ENCODE measurements around the gene SGMS1.

SGMS1 gene

GRCh38 chr10:50531388-50532077 lies 92.2 kb downstream of the SGMS1 start:
- Mint-ChIP-seq H3K9me3 (no peaks in the 10 kb centered on the region), H3K4me1 (no peaks in the 10 kb centered on the region), H3K27ac (no peak overlapping the region), H3K36me3 (ENCODE audit: low read depth) (no peaks in the 10 kb centered on the region), H3K4me3 (no peak overlapping the region), H3K27me3 (ENCODE audit: low read depth) (no peaks in the 10 kb centered on the region)
- TF ChIP-seq, protein P1, sequence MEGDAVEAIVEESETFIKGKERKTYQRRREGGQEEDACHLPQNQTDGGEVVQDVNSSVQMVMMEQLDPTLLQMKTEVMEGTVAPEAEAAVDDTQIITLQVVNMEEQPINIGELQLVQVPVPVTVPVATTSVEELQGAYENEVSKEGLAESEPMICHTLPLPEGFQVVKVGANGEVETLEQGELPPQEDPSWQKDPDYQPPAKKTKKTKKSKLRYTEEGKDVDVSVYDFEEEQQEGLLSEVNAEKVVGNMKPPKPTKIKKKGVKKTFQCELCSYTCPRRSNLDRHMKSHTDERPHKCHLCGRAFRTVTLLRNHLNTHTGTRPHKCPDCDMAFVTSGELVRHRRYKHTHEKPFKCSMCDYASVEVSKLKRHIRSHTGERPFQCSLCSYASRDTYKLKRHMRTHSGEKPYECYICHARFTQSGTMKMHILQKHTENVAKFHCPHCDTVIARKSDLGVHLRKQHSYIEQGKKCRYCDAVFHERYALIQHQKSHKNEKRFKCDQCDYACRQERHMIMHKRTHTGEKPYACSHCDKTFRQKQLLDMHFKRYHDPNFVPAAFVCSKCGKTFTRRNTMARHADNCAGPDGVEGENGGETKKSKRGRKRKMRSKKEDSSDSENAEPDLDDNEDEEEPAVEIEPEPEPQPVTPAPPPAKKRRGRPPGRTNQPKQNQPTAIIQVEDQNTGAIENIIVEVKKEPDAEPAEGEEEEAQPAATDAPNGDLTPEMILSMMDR (IDR thresholded peaks at IDR 0.05; ENCODE audit: unreplicated experiment in 3 of 3), result no peak

- no peak overlapping the region for H3K27ac Mint-ChIP-seq
- no peaks in the 10 kb centered on the region for H3K36me3 Mint-ChIP-seq (ENCODE audit: low read depth)
- TF ChIP-seq, protein P1 (IDR thresholded peaks at IDR 0.05; ENCODE audit: unreplicated experiment in 3 of 3), result no peak
- H3K4me3 Mint-ChIP-seq, result no peak overlapping the region
- H3K9me3 Mint-ChIP-seq, result no peaks in the 10 kb centered on the region
- no peaks in the 10 kb centered on the region for H3K4me1 Mint-ChIP-seq
- H3K27me3 Mint-ChIP-seq (ENCODE audit: low read depth), result no peaks in the 10 kb centered on the region
Observed at GRCh38 chr10:50529660-50530059, 94.1 kb downstream of the SGMS1 start.

DNA sequence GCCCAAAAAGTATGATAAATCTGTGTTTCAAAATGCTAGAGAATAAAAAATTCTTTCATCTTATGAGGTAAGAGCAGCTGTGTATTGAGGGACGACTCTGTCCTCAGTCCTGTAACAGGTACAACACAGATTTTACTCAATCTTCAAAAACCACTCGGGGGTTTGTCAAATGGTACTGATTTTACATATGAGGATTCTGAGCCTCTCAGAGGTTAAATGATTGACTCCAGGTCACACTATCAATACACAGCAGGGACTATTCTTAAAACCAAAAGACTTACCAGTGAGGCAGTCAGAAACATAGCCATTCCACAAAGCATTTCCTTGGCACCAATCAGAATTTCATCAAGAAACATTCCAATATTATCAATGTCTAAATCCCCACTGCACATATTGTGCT lies 95.5 kb downstream of the SGMS1 start:
- TF ChIP-seq, protein P1 (IDR thresholded peaks at IDR 0.05; ENCODE audit: unreplicated experiment in 3 of 3), result no peak
- Mint-ChIP-seq H3K9me3 (no peaks in the 10 kb centered on the region), H3K27ac (no peak overlapping the region), H3K4me1 (no peaks in the 10 kb centered on the region), H3K27me3 (ENCODE audit: low read depth) (no peaks in the 10 kb centered on the region), H3K36me3 (ENCODE audit: low read depth) (no peaks in the 10 kb centered on the region), H3K4me3 (no peak overlapping the region)

GRCh38 chr10:50527442-50528043 lies 96.2 kb downstream of the SGMS1 start:
- Mint-ChIP-seq H3K9me3 (no peaks in the 10 kb centered on the region), H3K36me3 (ENCODE audit: low read depth) (no peaks in the 10 kb centered on the region), H3K4me3 (no peak overlapping the region), H3K27me3 (ENCODE audit: low read depth) (no peaks in the 10 kb centered on the region), H3K27ac (no peak overlapping the region), H3K4me1 (no peaks in the 10 kb centered on the region)
- TF ChIP-seq, protein P1 (IDR thresholded peaks at IDR 0.05; ENCODE audit: unreplicated experiment in 3 of 3), result no peak

GRCh38 chr10:50526185-50526584 lies 97.6 kb downstream of the SGMS1 start:
- no peaks in the 10 kb centered on the region for H3K27me3 Mint-ChIP-seq (ENCODE audit: low read depth)
- H3K4me3 Mint-ChIP-seq, result no peak overlapping the region
- no peak overlapping the region for H3K27ac Mint-ChIP-seq
- H3K36me3 Mint-ChIP-seq (ENCODE audit: low read depth), result no peaks in the 10 kb centered on the region
- no peaks in the 10 kb centered on the region for H3K4me1 Mint-ChIP-seq
- TF ChIP-seq, protein P1 (IDR thresholded peaks at IDR 0.05; ENCODE audit: unreplicated experiment in 3 of 3), result no peak
- no peaks in the 10 kb centered on the region for H3K9me3 Mint-ChIP-seq

- TF ChIP-seq, protein P1 (IDR thresholded peaks at IDR 0.05; ENCODE audit: unreplicated experiment in 3 of 3), result no peak
- Mint-ChIP-seq H3K27me3 (ENCODE audit: low read depth) (peaks cover 4% of the 10 kb centered on the region), H3K9me3 (no peaks in the 10 kb centered on the region), H3K36me3 (ENCODE audit: low read depth) (no peaks in the 10 kb centered on the region), H3K4me1 (no peaks in the 10 kb centered on the region), H3K27ac (no peak overlapping the region), H3K4me3 (no peak overlapping the region)
Observed at GRCh38 chr10:50523357-50523756, 100.4 kb downstream of the SGMS1 start.
